Measurements from ENCODE around the gene TPT1. TPM values are rescaled to one million over a fixed set of nuclear protein-coding genes. Genes with fewer than 3 reads are reported as not detected.
"Not testable (repeated sequence)": the region's sequence is repeated elsewhere in the genome, so short reads cannot be mapped to it uniquely, and the experiment has no call there.

TPT1 gene
- total RNA-seq, 1 experiment from 2014 or later, result 1,963 TPM

- intact Hi-C loops (cut with micrococcal nuclease; ENCODE audit: unreplicated experiment), result no loop called here
- no peak for DNase-seq (ENCODE audit: low spot score)
- Histone ChIP-seq H3K36me3 (ENCODE audit: insufficient read depth, low read length, poor library complexity, severe bottlenecking) (no peaks in the 10 kb centered on the region), H3K27me3 (replicated peaks; ENCODE audit: insufficient read depth, low read depth, low read length, poor library complexity) (no peaks in the 10 kb centered on the region), H3K27ac (ENCODE audit: low read depth, low read length, poor library complexity, severe bottlenecking) (no peak overlapping the region), H3K4me1 (ENCODE audit: insufficient read depth, low read length, poor library complexity, severe bottlenecking) (no peaks in the 10 kb centered on the region), H3K4me3 (ENCODE audit: low read depth, low read length, poor library complexity, severe bottlenecking) (no peak overlapping the region), H3K9me3 (ENCODE audit: low read depth, low read length, poor library complexity, severe bottlenecking) (no peaks in the 10 kb centered on the region)
- TF ChIP-seq CTCF (conservative IDR thresholded peaks at IDR 0.05; ENCODE audit: low read depth, low read length) (no peak), EZH2 (IDR thresholded peaks at IDR 0.05; ENCODE audit: borderline replicate concordance, low read depth, low read length, poor library complexity, severe bottlenecking) (no peak)
- no TSS peak for BruUV-seq (replicated peaks)
- ChIA-PET CTCF (interaction anchor here (0.5 to 0.7 kb wide), 2 partner anchors 152 to 244 kb away, joined by 3 to 4 read pairs; no protein-coding TSS in a partner anchor), POLR2A (ENCODE audit: low non-redundant PET) (interaction anchor here (0.6 kb wide), 1 partner anchor 10 kb away, joined by 4 read pairs; no protein-coding TSS in a partner anchor)
These were observed 41.8 kb downstream of the TPT1 start for GRCh38 chr13:45299194-45299593.

- H3K27ac ChIP-seq (ENCODE audit: low read depth, low read length, poor library complexity, severe bottlenecking); H3K9me3 ChIP-seq (ENCODE audit: low read depth, low read length, poor library complexity, severe bottlenecking); H3K4me1 ChIP-seq (ENCODE audit: insufficient read depth, low read length, poor library complexity, severe bottlenecking); H3K4me3 ChIP-seq (ENCODE audit: low read depth, low read length, poor library complexity, severe bottlenecking); intact Hi-C loops (cut with micrococcal nuclease; ENCODE audit: unreplicated experiment); H3K27me3 ChIP-seq (replicated peaks; ENCODE audit: insufficient read depth, low read depth, low read length, poor library complexity); BruUV-seq (replicated peaks); DNase-seq (ENCODE audit: low spot score); H3K36me3 ChIP-seq (ENCODE audit: insufficient read depth, low read length, poor library complexity, severe bottlenecking): not testable (repeated sequence)
- ChIA-PET CTCF (interaction anchor here (0.5 kb wide), 1 partner anchor 152 kb away, joined by 3 read pairs; no protein-coding TSS in a partner anchor), POLR2A (ENCODE audit: low non-redundant PET) (interaction anchor here (0.6 kb wide), 1 partner anchor 11 kb away, joined by 4 read pairs; no protein-coding TSS in a partner anchor)
These were observed 42.4 kb downstream of the TPT1 start for GRCh38 chr13:45298550-45298949.

- Histone ChIP-seq H3K27me3 (replicated peaks; ENCODE audit: insufficient read depth, low read depth, low read length, poor library complexity) (no peaks in the 10 kb centered on the region), H3K9me3 (ENCODE audit: low read depth, low read length, poor library complexity, severe bottlenecking) (no peaks in the 10 kb centered on the region), H3K27ac (ENCODE audit: low read depth, low read length, poor library complexity, severe bottlenecking) (no peak overlapping the region), H3K4me1 (ENCODE audit: insufficient read depth, low read length, poor library complexity, severe bottlenecking) (no peaks in the 10 kb centered on the region), H3K36me3 (ENCODE audit: insufficient read depth, low read length, poor library complexity, severe bottlenecking) (no peaks in the 10 kb centered on the region), H3K4me3 (ENCODE audit: low read depth, low read length, poor library complexity, severe bottlenecking) (no peak overlapping the region)
- BruUV-seq (replicated peaks), result no TSS peak
- DNase-seq (ENCODE audit: low spot score), result no peak
- ChIA-PET CTCF (no interaction called here), POLR2A (ENCODE audit: low non-redundant PET) (no interaction called here)
- TF ChIP-seq EZH2 (IDR thresholded peaks at IDR 0.05; ENCODE audit: borderline replicate concordance, low read depth, low read length, poor library complexity, severe bottlenecking), result no peak
- TF ChIP-seq CTCF (conservative IDR thresholded peaks at IDR 0.05; ENCODE audit: low read depth, low read length), result no peak
- intact Hi-C loops (cut with micrococcal nuclease; ENCODE audit: unreplicated experiment), result no loop called here
These were observed 42.8 kb downstream of the TPT1 start for GRCh38 chr13:45298206-45298505.

- no TSS peak for BruUV-seq (replicated peaks)
- ChIA-PET POLR2A (ENCODE audit: low non-redundant PET) (no interaction called here), CTCF (no interaction called here)
- TF ChIP-seq CTCF (conservative IDR thresholded peaks at IDR 0.05; ENCODE audit: low read depth, low read length) (no peak), EZH2 (IDR thresholded peaks at IDR 0.05; ENCODE audit: borderline replicate concordance, low read depth, low read length, poor library complexity, severe bottlenecking) (no peak)
- Histone ChIP-seq H3K4me1 (ENCODE audit: insufficient read depth, low read length, poor library complexity, severe bottlenecking) (no peaks in the 10 kb centered on the region), H3K27me3 (replicated peaks; ENCODE audit: insufficient read depth, low read depth, low read length, poor library complexity) (no peaks in the 10 kb centered on the region), H3K4me3 (ENCODE audit: low read depth, low read length, poor library complexity, severe bottlenecking) (no peak overlapping the region), H3K36me3 (ENCODE audit: insufficient read depth, low read length, poor library complexity, severe bottlenecking) (no peaks in the 10 kb centered on the region), H3K27ac (ENCODE audit: low read depth, low read length, poor library complexity, severe bottlenecking) (no peak overlapping the region), H3K9me3 (ENCODE audit: low read depth, low read length, poor library complexity, severe bottlenecking) (no peaks in the 10 kb centered on the region)
- intact Hi-C loops (cut with micrococcal nuclease; ENCODE audit: unreplicated experiment), result no loop called here
- no peak for DNase-seq (ENCODE audit: low spot score)
These were observed 43.4 kb downstream of the TPT1 start for GRCh38 chr13:45297456-45298205.
